MCF 10A (cell line): ENCODE data around the gene GSC2. TPM values are rescaled to one million over a fixed set of nuclear protein-coding genes. Genes with fewer than 3 reads are reported as not detected.
A peak's percentile ranks its signal among the peaks of the same experiment; 100 is the strongest.

Experiments
- BruUV-seq: library from RNA; stranded (reverse); fragments of 400-500 nt; replicated peaks from 2 replicates; lab custom pipeline; 2021; lab: Mats Ljungman, UMichigan
- CTCF ChIA-PET: fragments of 300-600 bp; sonication (Branson Sonifier 250); formaldehyde crosslinking; extraction: SDS; loops from one replicate; lab custom pipeline; 2021; ENCODE audit warnings: antibody characterized with exemption, inconsistent platforms; lab: Yijun Ruan, JAX
- POLR2A ChIA-PET: fragments of 300-600, 350-650 bp; sonication (Branson Sonifier 250); formaldehyde crosslinking; extraction: SDS; loops from one replicate; lab custom pipeline; 2020; ENCODE audit warnings: antibody characterized with exemption, inconsistent platforms; lab: Yijun Ruan, JAX
- DNase-seq: peaks from one replicate; pipeline ENCODE4 v3.0.0-alpha.2; 2018; ENCODE audit not compliant: unreplicated experiment
- H3K27ac Mint-ChIP-seq: one replicate; pipeline ENCODE4 v1.8.0; 2022; ENCODE audit warnings: mild to moderate bottlenecking, low read depth, mixed read lengths; ENCODE audit not compliant: unreplicated experiment
- H3K27me3 Mint-ChIP-seq: one replicate; pipeline ENCODE4 v1.8.0; 2022; ENCODE audit warnings: mixed read lengths; ENCODE audit not compliant: insufficient read depth, unreplicated experiment
- H3K36me3 Mint-ChIP-seq: one replicate; pipeline ENCODE4 v1.8.0; 2022; ENCODE audit warnings: mild to moderate bottlenecking, moderate library complexity, mixed read lengths; ENCODE audit not compliant: insufficient read depth, unreplicated experiment
- H3K4me1 Mint-ChIP-seq: one replicate; pipeline ENCODE4 v1.8.0; 2022; ENCODE audit warnings: mixed read lengths; ENCODE audit not compliant: insufficient read depth, unreplicated experiment
- H3K4me3 Mint-ChIP-seq: one replicate; pipeline ENCODE4 v1.8.0; 2022; ENCODE audit warnings: mild to moderate bottlenecking, moderate library complexity, mixed read lengths; ENCODE audit not compliant: unreplicated experiment
- H3K9me3 Mint-ChIP-seq: one replicate; pipeline ENCODE4 v1.8.0; 2022; ENCODE audit warnings: mixed read lengths; ENCODE audit not compliant: unreplicated experiment
- CTCF ChIP-seq: fragments of 200-600 bp; IDR thresholded peaks from one replicate; pipeline ENCODE4 v1.8.0; 2022; ENCODE audit warnings: antibody characterized with exemption, mild to moderate bottlenecking; ENCODE audit not compliant: unreplicated experiment
- intact Hi-C: fragments of 100-400 bp; cut with micrococcal nuclease; formaldehyde crosslinking; loops from 2 replicates; pipeline ENCODE4 v1.14.1; 2022
- total RNA-seq: library from RNA; stranded (reverse); gene quantifications from 2 replicates; pipeline ENCODE4 v1.2.3, GENCODE V29; 2022

The GSC2 gene
- total RNA-seq, 1 experiment from 2014 or later: not detected

DNA sequence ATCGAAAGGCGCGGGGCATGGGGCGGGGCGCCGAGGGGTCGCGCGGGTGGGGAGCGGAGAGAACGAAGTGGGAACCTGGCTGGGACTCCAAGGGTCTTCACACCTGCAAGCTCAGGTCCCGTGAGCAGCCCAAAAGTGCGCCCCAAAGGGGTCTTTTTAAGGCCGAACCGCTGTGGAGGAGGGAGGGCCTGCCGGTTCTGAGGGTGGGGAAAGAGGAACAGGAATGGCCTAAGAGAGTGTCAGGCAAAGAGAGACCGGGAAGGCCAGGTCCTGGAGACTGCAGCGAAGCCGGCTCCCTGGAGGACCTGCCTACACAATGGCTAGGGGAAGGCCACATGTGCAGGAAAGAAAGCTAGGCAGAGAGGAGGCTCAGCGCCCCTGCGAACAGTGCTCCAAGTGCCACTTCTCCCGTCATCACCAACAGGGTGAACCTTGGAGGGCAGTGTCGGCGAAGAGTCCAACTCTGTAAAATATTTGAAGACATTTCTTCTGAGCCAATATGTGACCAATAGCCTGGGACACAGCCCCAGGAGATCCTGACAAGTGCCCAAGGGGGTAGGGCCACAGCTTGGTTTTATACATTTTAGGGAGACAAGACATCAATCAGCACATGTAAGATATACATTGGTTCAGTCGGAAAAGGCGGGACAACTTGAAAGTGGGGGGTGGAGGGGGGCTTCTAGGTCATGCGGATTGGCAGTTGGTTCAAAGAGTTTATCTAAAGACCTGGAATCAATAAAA lies 27.2 kb downstream of the GSC2 start:
- no peak for DNase-seq
- Mint-ChIP-seq H3K27ac (peak overlapping the region; percentile 46), H3K4me3 (peak overlapping the region; percentile 85), H3K9me3 (no peaks in the 10 kb centered on the region), H3K4me1 (peaks cover 17% of the 10 kb centered on the region), H3K36me3 (peaks cover 10% of the 10 kb centered on the region), H3K27me3 (no peaks in the 10 kb centered on the region)
- CTCF ChIA-PET: interaction anchor here (0.6 to 1.1 kb wide), 3 partner anchors 14 to 34 kb away, joined by 3 read pairs; no protein-coding TSS in a partner anchor
- intact Hi-C loops: no loop called here
- no TSS peak for BruUV-seq
- no peak for TF ChIP-seq CTCF
- POLR2A ChIA-PET: interaction anchor here (0.8 to 5.5 kb wide), 15 partner anchors 7 to 310 kb away, joined by 3 to 43 read pairs (median 4); partner anchors contain the start of genes CLTCL1, ESS2, HIRA and MRPL40

DNA sequence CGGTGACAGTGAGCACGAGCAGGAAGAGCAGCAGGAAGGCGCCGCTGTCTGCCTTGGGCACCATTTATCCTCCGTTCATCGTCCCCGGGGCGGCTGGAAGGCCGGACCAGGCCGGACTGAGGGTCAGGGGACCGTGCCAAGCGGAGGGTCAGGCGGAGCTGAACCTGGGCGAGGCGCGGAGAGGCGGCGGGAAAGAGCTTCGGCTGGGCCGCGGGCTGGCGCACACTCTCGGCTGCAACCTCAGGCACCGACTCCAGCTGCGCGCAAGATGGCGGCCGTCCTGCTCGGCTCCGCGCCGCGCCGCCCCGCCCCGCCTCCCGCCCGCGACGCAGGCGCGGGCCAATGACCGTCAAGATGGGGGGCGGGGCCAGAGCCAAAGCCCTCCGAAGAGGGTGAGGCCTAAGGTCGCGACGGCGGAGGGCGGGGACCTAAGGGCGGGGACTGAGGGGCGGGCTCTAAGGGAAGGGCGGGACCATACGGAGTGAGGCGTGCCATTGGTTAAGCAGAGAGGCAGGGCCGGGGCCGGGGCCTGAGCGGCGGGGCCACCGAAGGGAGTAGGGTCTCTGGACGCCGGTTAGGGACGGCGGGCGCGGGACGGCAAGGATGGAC lies 27.8 kb downstream of the GSC2 start, which contains the start of gene DGCR2:
DGCR2 (minus strand) TSS at position 270 of the 609 bp plus-strand sequence; CDS start at position 64, 206 bp downstream.
- Mint-ChIP-seq H3K36me3 (peaks cover 12% of the 10 kb centered on the region), H3K9me3 (no peaks in the 10 kb centered on the region), H3K27ac (peak within 1 kb of the TSS; percentile 86), H3K27me3 (no peaks in the 10 kb centered on the region), H3K4me3 (peak within 1 kb of the TSS; percentile 85), H3K4me1 (peaks cover 17% of the 10 kb centered on the region)
- TF ChIP-seq CTCF: no peak
- ChIA-PET CTCF (interaction anchor here (0.6 to 1.4 kb wide), 4 partner anchors 12 to 169 kb away, joined by 3 to 5 read pairs (median 3); no protein-coding TSS in a partner anchor), POLR2A (interaction anchor here (0.6 to 5.5 kb wide), 19 partner anchors 8 to 311 kb away, joined by 3 to 43 read pairs (median 4); partner anchors contain the start of genes CLTCL1, ESS2, HIRA and MRPL40)
- peak; percentile 97 for DNase-seq
- intact Hi-C loops: no loop called here
- no TSS peak for BruUV-seq

GRCh38 chr22:19121631-19122142 lies 28.4 kb downstream of the GSC2 start:
- peaks cover 12% of the 10 kb centered on the region for H3K36me3 Mint-ChIP-seq
- ChIA-PET POLR2A (interaction anchor here (0.6 to 5.5 kb wide), 18 partner anchors 9 to 311 kb away, joined by 3 to 43 read pairs (median 4); partner anchors contain the start of genes CLTCL1, ESS2, HIRA and MRPL40), CTCF (interaction anchor here (0.7 to 1.4 kb wide), 2 partner anchors 11 to 168 kb away, joined by 3 to 5 read pairs; no protein-coding TSS in a partner anchor)
- no peak for TF ChIP-seq CTCF
- H3K4me1 Mint-ChIP-seq: peaks cover 17% of the 10 kb centered on the region
- H3K27me3 Mint-ChIP-seq: no peaks in the 10 kb centered on the region
- BruUV-seq: no TSS peak
- peak overlapping the region; percentile 86 for H3K27ac Mint-ChIP-seq
- H3K9me3 Mint-ChIP-seq: no peaks in the 10 kb centered on the region
- H3K4me3 Mint-ChIP-seq: peak overlapping the region; percentile 85
- DNase-seq: peak; percentile 52
- intact Hi-C loops: loop anchor here (2.0 kb wide), 1 partner anchor 61 kb away; no protein-coding TSS in a partner anchor
